GM18520 (cell line): ENCODE results near the gene FOXP1.
A peak's percentile ranks its signal among the peaks of the same experiment; 100 is the strongest.

ENCODE experiments used
- ATAC-seq: cut with Tn5 transposase; IDR thresholded peaks from one replicate; pipeline ENCODE4 v1.9.1; 2021; ENCODE audit not compliant: unreplicated experiment

The FOXP1 gene

GRCh38 chr3:71565316-71565715 lies 18.2 kb downstream of the FOXP1 start:
- ATAC-seq: no peak

GRCh38 chr3:71564361-71564760 lies 19.2 kb downstream of the FOXP1 start:
- no peak for ATAC-seq

- ATAC-seq: peak; percentile 82
Measured at GRCh38 chr3:71563827-71564226, 19.7 kb downstream of the FOXP1 start.

- no peak for ATAC-seq
Measured at GRCh38 chr3:71562938-71563337, 20.6 kb downstream of the FOXP1 start.

- no peak for ATAC-seq
Measured at GRCh38 chr3:71560665-71561064, 22.9 kb downstream of the FOXP1 start.

- ATAC-seq: no peak
Measured at GRCh38 chr3:71559578-71560162, 23.9 kb downstream of the FOXP1 start.

- no peak for ATAC-seq
Measured at GRCh38 chr3:71559021-71559420, 24.5 kb downstream of the FOXP1 start.

- no peak for ATAC-seq
Measured at GRCh38 chr3:71554649-71555048, 28.9 kb downstream of the FOXP1 start.

GRCh38 chr3:71551311-71551919 lies 32.1 kb downstream of the FOXP1 start:
- ATAC-seq: no peak

- no peak for ATAC-seq
Measured at GRCh38 chr3:71549951-71550350, 33.6 kb downstream of the FOXP1 start.

GRCh38 chr3:71548705-71549384 lies 34.7 kb downstream of the FOXP1 start:
- peak; percentile 75 for ATAC-seq

- ATAC-seq: no peak
Measured at GRCh38 chr3:71547249-71548198, 36.0 kb downstream of the FOXP1 start.

- no peak for ATAC-seq
Measured at GRCh38 chr3:71546821-71547220, 36.7 kb downstream of the FOXP1 start.

GRCh38 chr3:71545330-71545729 lies 38.2 kb downstream of the FOXP1 start:
- no peak for ATAC-seq

- ATAC-seq: no peak
Measured at GRCh38 chr3:71543371-71544016, 40.0 kb downstream of the FOXP1 start.

GRCh38 chr3:71542521-71543370 lies 40.8 kb downstream of the FOXP1 start:
- ATAC-seq: no peak

GRCh38 chr3:71541313-71541712 lies 42.2 kb downstream of the FOXP1 start:
- ATAC-seq: no peak

- ATAC-seq: no peak
Measured at GRCh38 chr3:71537211-71537611, 46.3 kb downstream of the FOXP1 start.

- no peak for ATAC-seq
Measured at GRCh38 chr3:71536376-71536965, 47.1 kb downstream of the FOXP1 start.

- no peak for ATAC-seq
Measured at GRCh38 chr3:71533588-71533987, 49.9 kb downstream of the FOXP1 start.
